Measurements from ENCODE around the gene TADA2A. TPM values are rescaled to one million over a fixed set of nuclear protein-coding genes. Genes with fewer than 3 reads are reported as not detected.

The TADA2A gene
- total and polyA plus RNA-seq, 2 experiments from 2014 or later: 8.4 to 18.3 TPM

DNA sequence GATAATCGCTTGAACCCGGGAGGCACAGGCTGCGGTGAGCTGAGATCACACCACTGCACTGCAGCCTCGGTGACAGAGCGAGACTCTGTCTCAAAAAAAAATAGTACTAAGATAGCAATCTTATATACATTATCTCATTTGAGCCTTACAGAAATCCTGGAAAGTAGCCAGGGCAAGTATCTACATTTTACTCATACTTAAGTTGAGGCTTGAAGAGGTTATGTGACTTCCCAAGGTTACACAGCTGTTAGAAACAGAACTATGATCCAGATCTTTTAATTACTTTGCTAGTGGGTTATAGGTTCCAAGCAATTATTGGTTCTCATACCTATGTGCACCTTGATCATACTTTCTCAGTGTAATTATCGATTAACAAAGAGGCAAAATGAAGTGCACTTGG is 15.5 kb upstream of the TADA2A start:
- H3K9me3 ChIP-seq (ENCODE audit: low read depth): no peaks in the 10 kb centered on the region
- H2AFZ ChIP-seq: no peak overlapping the region
- H4K20me1 ChIP-seq (ENCODE audit: insufficient read depth, poor library complexity, severe bottlenecking): no peaks in the 10 kb centered on the region
- peak overlapping the region; percentile 66 for H3K27ac ChIP-seq
- no peaks in the 10 kb centered on the region for H3K79me2 ChIP-seq
- peaks cover 13% of the 10 kb centered on the region for H3K4me1 ChIP-seq (ENCODE audit: insufficient read depth)
- peak overlapping the region; percentile 56 for H3K4me2 ChIP-seq
- H3K27me3 ChIP-seq: no peaks in the 10 kb centered on the region
- no peak for DNase-seq (ENCODE audit: low spot score)
- H3K36me3 ChIP-seq (replicated peaks; ENCODE audit: insufficient read depth, low read depth): no peaks in the 10 kb centered on the region
- H3K4me3 ChIP-seq: no peak overlapping the region
- H3K9me2 ChIP-seq (replicated peaks; ENCODE audit: insufficient read depth): no peaks in the 10 kb centered on the region
- no peak for TF ChIP-seq EZH2phosphoT487 (IDR thresholded peaks at IDR 0.05; ENCODE audit: low read depth, severe bottlenecking, unreplicated experiment)
- TF ChIP-seq, protein P1, sequence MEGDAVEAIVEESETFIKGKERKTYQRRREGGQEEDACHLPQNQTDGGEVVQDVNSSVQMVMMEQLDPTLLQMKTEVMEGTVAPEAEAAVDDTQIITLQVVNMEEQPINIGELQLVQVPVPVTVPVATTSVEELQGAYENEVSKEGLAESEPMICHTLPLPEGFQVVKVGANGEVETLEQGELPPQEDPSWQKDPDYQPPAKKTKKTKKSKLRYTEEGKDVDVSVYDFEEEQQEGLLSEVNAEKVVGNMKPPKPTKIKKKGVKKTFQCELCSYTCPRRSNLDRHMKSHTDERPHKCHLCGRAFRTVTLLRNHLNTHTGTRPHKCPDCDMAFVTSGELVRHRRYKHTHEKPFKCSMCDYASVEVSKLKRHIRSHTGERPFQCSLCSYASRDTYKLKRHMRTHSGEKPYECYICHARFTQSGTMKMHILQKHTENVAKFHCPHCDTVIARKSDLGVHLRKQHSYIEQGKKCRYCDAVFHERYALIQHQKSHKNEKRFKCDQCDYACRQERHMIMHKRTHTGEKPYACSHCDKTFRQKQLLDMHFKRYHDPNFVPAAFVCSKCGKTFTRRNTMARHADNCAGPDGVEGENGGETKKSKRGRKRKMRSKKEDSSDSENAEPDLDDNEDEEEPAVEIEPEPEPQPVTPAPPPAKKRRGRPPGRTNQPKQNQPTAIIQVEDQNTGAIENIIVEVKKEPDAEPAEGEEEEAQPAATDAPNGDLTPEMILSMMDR (IDR thresholded peaks at IDR 0.05; ENCODE audit: poor library complexity): no peak
- TF ChIP-seq EZH2 (IDR thresholded peaks at IDR 0.05; ENCODE audit: borderline replicate concordance): no peak
- WGBS (ENCODE audit: low lambda C conversion rate, missing lambda C conversion rate): 86% methylated on average over 6 of the region's 6 CpGs

DNA sequence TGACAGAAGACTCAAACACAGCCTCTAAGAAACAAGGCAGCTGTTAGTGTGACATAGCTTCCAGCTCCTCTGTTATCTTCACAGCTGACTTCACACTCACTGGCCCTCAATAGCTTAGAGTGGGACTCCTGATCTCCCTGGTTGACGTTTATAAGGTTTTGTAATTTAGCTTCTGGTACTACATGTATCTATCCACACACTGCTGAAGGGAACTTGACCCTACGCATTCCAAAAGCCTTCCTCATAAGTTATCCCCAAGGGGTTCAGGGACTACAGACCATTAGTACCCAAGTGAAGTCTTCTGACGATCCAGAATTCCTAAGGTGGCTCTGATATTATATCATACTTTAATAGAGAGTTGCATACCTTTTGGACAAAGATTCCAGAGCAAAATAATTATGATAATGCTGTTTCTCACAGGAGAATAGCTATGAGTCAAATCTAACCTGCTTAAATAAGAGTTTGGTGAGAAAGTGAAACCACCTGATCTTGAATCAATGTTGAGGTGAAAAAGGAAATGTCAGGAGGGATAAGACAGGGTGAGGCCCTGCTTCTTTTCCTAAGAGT is 14.6 kb upstream of the TADA2A start:
- H3K9me2 ChIP-seq (replicated peaks; ENCODE audit: insufficient read depth): no peaks in the 10 kb centered on the region
- peaks cover 13% of the 10 kb centered on the region for H3K4me1 ChIP-seq (ENCODE audit: insufficient read depth)
- peak overlapping the region; percentile 66 for H3K27ac ChIP-seq
- peak; percentile 16 for DNase-seq (ENCODE audit: low spot score)
- peak overlapping the region; percentile 8 for H2AFZ ChIP-seq
- peak overlapping the region; percentile 56 for H3K4me2 ChIP-seq
- 54% methylated on average over 3 of the region's 3 CpGs for WGBS (ENCODE audit: low lambda C conversion rate, missing lambda C conversion rate)
- H3K27me3 ChIP-seq: no peaks in the 10 kb centered on the region
- H3K9me3 ChIP-seq (ENCODE audit: low read depth): no peaks in the 10 kb centered on the region
- H3K36me3 ChIP-seq (replicated peaks; ENCODE audit: insufficient read depth, low read depth): no peaks in the 10 kb centered on the region
- no peak overlapping the region for H3K4me3 ChIP-seq
- no peaks in the 10 kb centered on the region for H4K20me1 ChIP-seq (ENCODE audit: insufficient read depth, poor library complexity, severe bottlenecking)
- TF ChIP-seq EZH2phosphoT487 (IDR thresholded peaks at IDR 0.05; ENCODE audit: low read depth, severe bottlenecking, unreplicated experiment) (no peak), EZH2 (IDR thresholded peaks at IDR 0.05; ENCODE audit: borderline replicate concordance) (no peak)
- TF ChIP-seq, protein P1 (IDR thresholded peaks at IDR 0.05; ENCODE audit: poor library complexity): no peak
- no peaks in the 10 kb centered on the region for H3K79me2 ChIP-seq

DNA sequence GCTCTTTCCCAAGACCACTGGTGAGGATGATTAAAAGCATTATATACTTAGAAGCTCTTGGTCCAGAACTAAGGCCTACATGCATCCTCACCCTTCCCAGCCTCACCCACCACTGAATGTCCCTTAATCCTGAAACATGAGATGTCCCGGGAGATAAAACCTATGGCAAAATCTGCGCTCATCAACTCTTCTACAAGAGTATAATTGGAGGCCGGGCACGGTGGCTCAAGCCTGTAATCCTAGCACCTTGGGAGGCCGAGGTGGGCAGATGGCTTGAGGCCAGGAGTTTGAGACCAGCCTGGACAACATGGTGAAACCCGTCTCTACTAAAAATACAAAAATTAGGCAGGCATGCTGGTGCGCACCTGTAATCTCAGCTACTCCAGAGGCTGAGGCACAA is 13.3 kb upstream of the TADA2A start:
- peaks cover 13% of the 10 kb centered on the region for H3K4me1 ChIP-seq (ENCODE audit: insufficient read depth)
- no peak overlapping the region for H2AFZ ChIP-seq
- H3K4me2 ChIP-seq: no peak overlapping the region
- H3K9me3 ChIP-seq (ENCODE audit: low read depth): no peaks in the 10 kb centered on the region
- no peak overlapping the region for H3K4me3 ChIP-seq
- TF ChIP-seq, protein P1 (IDR thresholded peaks at IDR 0.05; ENCODE audit: poor library complexity): no peak
- no peak for TF ChIP-seq EZH2 (IDR thresholded peaks at IDR 0.05; ENCODE audit: borderline replicate concordance)
- no peaks in the 10 kb centered on the region for H3K27me3 ChIP-seq
- 97% methylated on average over 7 of the region's 7 CpGs for WGBS (ENCODE audit: low lambda C conversion rate, missing lambda C conversion rate)
- H3K79me2 ChIP-seq: no peaks in the 10 kb centered on the region
- H4K20me1 ChIP-seq (ENCODE audit: insufficient read depth, poor library complexity, severe bottlenecking): no peaks in the 10 kb centered on the region
- DNase-seq (ENCODE audit: low spot score): no peak
- no peaks in the 10 kb centered on the region for H3K36me3 ChIP-seq (replicated peaks; ENCODE audit: insufficient read depth, low read depth)
- no peak overlapping the region for H3K27ac ChIP-seq
- no peaks in the 10 kb centered on the region for H3K9me2 ChIP-seq (replicated peaks; ENCODE audit: insufficient read depth)
